Endothelial cell of umbilical vein (primary cell): Measurements from ENCODE around the gene IFNA1. TPM values are rescaled to one million over a fixed set of nuclear protein-coding genes. Genes with fewer than 3 reads are reported as not detected.

Experiments used
- BruUV-seq: library from RNA; stranded (reverse); fragments of 400-500 nt; replicated peaks from 2 replicates; lab custom pipeline; 2021; lab: Mats Ljungman, UMichigan
- CTCF ChIA-PET: fragments of 300-600, 350-600 bp; sonication (Branson Sonifier 250); formaldehyde crosslinking; loops from one replicate; lab custom pipeline; 2021; ENCODE audit warnings: antibody characterized with exemption, inconsistent platforms; lab: Charles Lee
- POLR2A ChIA-PET: fragments of 300-600, 350-600 bp; sonication (Branson Sonifier 250); formaldehyde crosslinking; loops from one replicate; lab custom pipeline; 2021; ENCODE audit warnings: antibody characterized with exemption, inconsistent platforms; lab: Charles Lee
- DNase-seq: peaks from one replicate; pipeline ENCODE4 v3.0.0-alpha.2; 2011; ENCODE audit warnings: low read depth, low spot score
- FAIRE-seq: peaks from 2 replicates; lab custom pipeline; 2011; peaks lifted over from hg19 to GRCh38; lab: Jason Lieb, UNC
- H2AFZ ChIP-seq: 2 replicates; pipeline ENCODE4 v1.6.0; 2012; ENCODE audit warnings: low read depth, low read length, control low read depth, inconsistent platforms
- H3K27ac ChIP-seq: 2 replicates; pipeline ENCODE4 v1.5.1; 2011; ENCODE audit warnings: low read depth, mild to moderate bottlenecking, control low read depth, low read length, moderate library complexity; ENCODE audit not compliant: insufficient read depth
- H3K27me3 ChIP-seq, 2 experiments: 2 replicates each; pipeline versions ENCODE4 v1.6.0 to v1.6.1; 2011; ENCODE audit warnings: low read length in 2 of 2, mixed read lengths in 1 of 2; ENCODE audit not compliant: control insufficient read depth in 2 of 2, insufficient read depth in 2 of 2
- H3K36me3 ChIP-seq, 2 experiments: 2 replicates in 1 of 2; 3 replicates in 1 of 2; pipeline ENCODE4 v1.5.1; 2011; ENCODE audit warnings: low read length in 2 of 2, mild to moderate bottlenecking in 1 of 2, moderate library complexity in 1 of 2; ENCODE audit not compliant: control insufficient read depth in 2 of 2, insufficient read depth in 2 of 2; ENCODE audit errors: extremely low read depth in 1 of 2
- H3K4me1 ChIP-seq: 3 replicates; pipeline ENCODE4 v1.5.1; 2011; ENCODE audit warnings: mild to moderate bottlenecking, low read length; ENCODE audit not compliant: control insufficient read depth, insufficient read depth; ENCODE audit errors: extremely low read depth
- H3K4me2 ChIP-seq: 2 replicates; pipeline ENCODE4 v1.6.1; 2011; ENCODE audit warnings: low read length, control low read depth, mixed read lengths; ENCODE audit not compliant: insufficient read depth
- H3K4me3 ChIP-seq, 3 experiments: fragments of 200-600 bp in 1 of 3; sonication (generic), shearing (Covaris generic) in 1 of 3; replicated peaks in 1 of 3; 2 replicates each; pipeline ENCODE4 v1.5.1; 2011 to 2016; ENCODE audit warnings: control low read depth in 3 of 3, low read length in 3 of 3, mild to moderate bottlenecking in 2 of 3, inconsistent platforms in 1 of 3, low read depth in 1 of 3, moderate library complexity in 1 of 3; ENCODE audit not compliant: insufficient read depth in 1 of 3
- H3K79me2 ChIP-seq: 2 replicates; pipeline ENCODE4 v1.6.0; 2012; ENCODE audit warnings: low read length, inconsistent platforms; ENCODE audit not compliant: control insufficient read depth, insufficient read depth
- H3K9ac ChIP-seq: replicated peaks from 2 replicates; pipeline ENCODE3; 2011; ENCODE audit warnings: low read length, control low read depth; ENCODE audit not compliant: insufficient read depth; ENCODE audit errors: extremely low read depth
- H3K9me1 ChIP-seq: replicated peaks from 3 replicates; pipeline ENCODE4 v1.6.0; 2011; ENCODE audit warnings: mild to moderate bottlenecking, low read length; ENCODE audit not compliant: control insufficient read depth, insufficient read depth; ENCODE audit errors: extremely low read depth
- H3K9me3 ChIP-seq: replicated peaks from 2 replicates; pipeline ENCODE4 v1.5.1; 2012; ENCODE audit warnings: low read length, inconsistent platforms; ENCODE audit not compliant: control insufficient read depth, insufficient read depth
- H4K20me1 ChIP-seq: replicated peaks from 2 replicates; pipeline ENCODE3; 2011; ENCODE audit warnings: mild to moderate bottlenecking, low read length; ENCODE audit not compliant: control insufficient read depth, insufficient read depth; ENCODE audit errors: extremely low read depth
- EZH2 ChIP-seq: IDR thresholded peaks from 2 replicates; pipeline ENCODE4 v1.6.1; 2012; ENCODE audit warnings: borderline replicate concordance, low read depth, mild to moderate bottlenecking, moderate library complexity, low read length, inconsistent platforms; ENCODE audit not compliant: severe bottlenecking
- FOS ChIP-seq: IDR thresholded peaks from 2 replicates; pipeline ENCODE4 v1.6.1; 2011; ENCODE audit warnings: mild to moderate bottlenecking, low read length, moderate library complexity, borderline replicate concordance; ENCODE audit not compliant: insufficient read depth
- GATA2 ChIP-seq: IDR thresholded peaks from 2 replicates; pipeline ENCODE4 v1.7.0; 2011; ENCODE audit warnings: low read depth, mild to moderate bottlenecking, moderate library complexity, mixed read lengths, low read length; ENCODE audit not compliant: insufficient read length, insufficient read depth
- JUN ChIP-seq: IDR thresholded peaks from 2 replicates; pipeline ENCODE4 v1.6.1; 2011; ENCODE audit warnings: borderline replicate concordance, low read depth; ENCODE audit not compliant: insufficient read length, insufficient read depth
- MAX ChIP-seq: IDR thresholded peaks from 2 replicates; pipeline ENCODE4 v1.6.1; 2011; ENCODE audit not compliant: insufficient read depth, insufficient read length
- MYC ChIP-seq: IDR thresholded peaks from one replicate; pipeline ENCODE4 v1.6.1; 2011; ENCODE audit warnings: mild to moderate bottlenecking, low read depth, low read length
- POLR2A ChIP-seq: IDR thresholded peaks from 2 replicates; pipeline ENCODE4 v1.6.1; 2012; ENCODE audit warnings: low read depth, mild to moderate bottlenecking, control low read depth, low read length
- POLR2AphosphoS5 ChIP-seq: IDR thresholded peaks from 2 replicates; pipeline ENCODE4 v1.6.1; 2012; ENCODE audit warnings: low read depth, mild to moderate bottlenecking, control low read depth, low read length, moderate library complexity; ENCODE audit not compliant: insufficient read depth
- dilution Hi-C: fragments of 300-500 bp; cut with MboI; formaldehyde crosslinking; loops from one replicate; pipeline ENCODE4 v1.15.0; 2019; ENCODE audit warnings: low sequenced_read_pairs; ENCODE audit not compliant: extremely low pct_ligation_motif_present
- intact Hi-C: fragments of 100-400 bp; cut with micrococcal nuclease; formaldehyde crosslinking; loops from one replicate; pipeline ENCODE4 v1.10.0; 2022
- polyA plus RNA-seq, 4 experiments: library from polyadenylated mRNA; depleted of rRNA in 3 of 4; stranded (reverse) in 3 of 4; unstranded in 1 of 4; fragments of >200 nt; gene quantifications; 2 replicates each; pipeline versions ENCODE4 v1.2.1 to v1.2.3, GENCODE V29; 2011 to 2012; ENCODE audit warnings: missing spikeins in 1 of 4
- total RNA-seq: library from RNA; stranded (reverse); gene quantifications from 2 replicates; pipeline ENCODE4 v1.2.3, GENCODE V29; 2021
- TF ChIP-seq, protein P1 (sequence below), 2 donors: IDR thresholded peaks; 1 replicate in 1 of 2; 2 replicates in 1 of 2; pipeline ENCODE4 v1.5.1; 2011; ENCODE audit warnings: low read length in 2 of 2, mild to moderate bottlenecking in 2 of 2, moderate library complexity in 2 of 2, control low read depth in 1 of 2, inconsistent platforms in 1 of 2, low read depth in 1 of 2; ENCODE audit not compliant: insufficient read depth in 1 of 2; ENCODE audit errors: extremely low read depth in 1 of 2

The IFNA1 gene
- total and polyA plus RNA-seq, 2 donors (not counting 3 experiments of a cell fraction or from before 2014, with no cell fraction given) = not detected

DNA sequence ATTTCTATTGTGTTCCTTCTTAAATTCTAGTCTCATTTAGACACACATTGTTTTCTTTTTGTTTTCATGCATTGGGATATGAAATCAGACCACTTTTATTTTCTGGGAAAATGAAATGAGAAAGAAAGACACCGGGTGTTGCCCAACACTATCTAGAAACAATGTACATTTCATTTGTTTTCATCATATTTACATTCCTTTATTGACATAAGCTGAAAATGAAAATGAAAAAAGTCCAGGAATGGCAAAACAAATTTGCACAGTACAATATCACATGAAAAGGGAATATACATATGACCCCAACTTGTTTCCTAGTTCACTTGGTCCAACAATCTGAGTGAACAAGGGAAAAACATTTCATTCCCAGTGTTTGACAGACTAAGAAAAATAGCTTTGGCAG, 21.1 kb downstream of the IFNA1 start:
- Histone ChIP-seq H2AFZ (no peak overlapping the region), H3K9ac (no peak overlapping the region), H3K9me1 (no peaks in the 10 kb centered on the region), H4K20me1 (no peaks in the 10 kb centered on the region), H3K4me3 (no peak overlapping the region), H3K79me2 (no peaks in the 10 kb centered on the region), H3K9me3 (no peaks in the 10 kb centered on the region), H3K4me2 (no peak overlapping the region), H3K4me1 (no peaks in the 10 kb centered on the region), H3K27me3 (no peaks in the 10 kb centered on the region), H3K36me3 (no peaks in the 10 kb centered on the region), H3K27ac (no peak overlapping the region)
- CTCF ChIA-PET = interaction anchor here (1.3 to 2.4 kb wide), 4 partner anchors 27 to 327 kb away, joined by 3 to 9 read pairs (median 4); no protein-coding TSS in a partner anchor
- DNase-seq = no peak
- FAIRE-seq = no peak
- intact Hi-C loops = no loop called here
- TF ChIP-seq, protein P1, sequence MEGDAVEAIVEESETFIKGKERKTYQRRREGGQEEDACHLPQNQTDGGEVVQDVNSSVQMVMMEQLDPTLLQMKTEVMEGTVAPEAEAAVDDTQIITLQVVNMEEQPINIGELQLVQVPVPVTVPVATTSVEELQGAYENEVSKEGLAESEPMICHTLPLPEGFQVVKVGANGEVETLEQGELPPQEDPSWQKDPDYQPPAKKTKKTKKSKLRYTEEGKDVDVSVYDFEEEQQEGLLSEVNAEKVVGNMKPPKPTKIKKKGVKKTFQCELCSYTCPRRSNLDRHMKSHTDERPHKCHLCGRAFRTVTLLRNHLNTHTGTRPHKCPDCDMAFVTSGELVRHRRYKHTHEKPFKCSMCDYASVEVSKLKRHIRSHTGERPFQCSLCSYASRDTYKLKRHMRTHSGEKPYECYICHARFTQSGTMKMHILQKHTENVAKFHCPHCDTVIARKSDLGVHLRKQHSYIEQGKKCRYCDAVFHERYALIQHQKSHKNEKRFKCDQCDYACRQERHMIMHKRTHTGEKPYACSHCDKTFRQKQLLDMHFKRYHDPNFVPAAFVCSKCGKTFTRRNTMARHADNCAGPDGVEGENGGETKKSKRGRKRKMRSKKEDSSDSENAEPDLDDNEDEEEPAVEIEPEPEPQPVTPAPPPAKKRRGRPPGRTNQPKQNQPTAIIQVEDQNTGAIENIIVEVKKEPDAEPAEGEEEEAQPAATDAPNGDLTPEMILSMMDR (IDR thresholded peaks at IDR 0.05; ENCODE audit: extremely low read depth in 1 of 2, insufficient read depth in 1 of 2, low read depth in 1 of 2, low read length in 2 of 2) = no peak
- TF ChIP-seq GATA2 (no peak), JUN (no peak), MAX (no peak), FOS (no peak), EZH2 (no peak), MYC (no peak), POLR2A (no peak), POLR2AphosphoS5 (no peak)
- POLR2A ChIA-PET = no interaction called here
- BruUV-seq = no TSS peak
- dilution Hi-C loops = no loop called here
